Stimulated activated CD4-positive, alpha-beta T cell treated with anti-CD3 and anti-CD28 coated beads, Interleukin-2, amount 100 ng/mL, for 24 hours (primary cell): Measurements from ENCODE around the gene NELL1.

ENCODE experiments used
- DNase-seq, 2 donors: peaks; one replicate each; pipeline ENCODE4 v3.0.0-alpha.2; 2020

The NELL1 gene

GRCh38 chr11:20669820-20670684 lies 666 bp downstream of the NELL1 start:
- no peak for DNase-seq

- DNase-seq: no peak
These were observed 1.6 kb downstream of the NELL1 start for GRCh38 chr11:20670932-20671403.

GRCh38 chr11:20671856-20672546 lies 2.6 kb downstream of the NELL1 start:
- DNase-seq: no peak

DNA sequence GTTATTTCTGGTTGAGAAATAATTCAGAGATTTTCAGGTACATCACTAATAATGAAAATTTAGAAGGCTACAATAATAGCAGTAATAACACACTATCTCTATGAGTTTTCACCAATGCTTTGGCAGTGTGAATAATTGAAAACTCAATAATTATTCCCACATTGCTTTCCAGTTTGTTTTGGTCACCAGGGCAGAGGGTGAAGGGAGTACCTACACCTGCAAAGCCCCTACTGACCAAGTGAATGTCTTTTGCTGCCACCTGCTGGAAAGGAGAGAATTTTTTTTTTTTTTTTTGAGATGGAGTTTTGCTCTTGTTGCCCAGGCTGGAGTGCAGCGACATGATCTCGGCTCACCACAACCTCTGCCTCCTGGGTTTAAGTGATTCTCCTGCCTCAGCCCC lies 3.2 kb downstream of the NELL1 start:
- DNase-seq: no peak

GRCh38 chr11:20676658-20677057 lies 7.3 kb downstream of the NELL1 start:
- DNase-seq: no peak

DNA sequence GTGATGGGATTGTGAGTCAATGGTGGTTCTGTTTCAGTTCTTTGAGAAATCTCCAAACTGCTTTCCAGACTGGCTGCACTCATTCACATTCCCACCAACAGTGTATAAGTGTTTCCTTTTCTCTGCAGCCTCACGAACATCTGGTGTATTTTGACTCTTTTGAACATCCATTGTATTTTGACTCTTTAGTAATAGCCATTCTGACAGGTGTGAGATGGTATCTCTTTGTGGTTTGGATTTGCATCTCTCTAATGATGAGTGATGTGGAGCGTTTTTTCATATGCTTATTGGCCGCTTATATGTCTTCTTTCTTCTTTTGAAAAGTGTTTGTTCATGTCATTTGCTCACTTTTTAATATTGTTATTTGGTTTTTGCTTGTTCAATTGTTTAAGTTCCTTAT lies 19.4 kb downstream of the NELL1 start:
- no peak for DNase-seq

GRCh38 chr11:20707876-20708275 lies 38.5 kb downstream of the NELL1 start:
- DNase-seq: no peak

DNA sequence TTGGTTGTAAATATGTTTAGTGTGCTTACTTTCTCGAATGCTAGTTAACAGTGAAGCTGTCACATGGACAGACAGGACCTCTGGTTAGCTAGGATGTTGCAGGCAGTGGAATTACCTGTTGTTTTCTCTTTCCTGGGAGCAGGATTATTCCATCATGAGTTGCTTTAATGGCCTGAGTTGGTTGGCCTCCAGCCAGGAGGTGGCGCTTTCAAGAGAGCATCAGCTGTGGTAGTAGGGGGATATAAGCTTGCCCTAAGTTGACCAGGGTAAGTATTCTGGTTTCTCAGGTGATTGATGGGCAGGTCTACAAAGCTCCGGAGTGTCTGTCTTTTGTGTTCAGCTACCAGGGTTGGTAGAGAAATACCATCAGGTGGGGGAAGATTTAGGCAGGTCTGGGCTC lies 43.5 kb downstream of the NELL1 start:
- DNase-seq: no peak

DNA sequence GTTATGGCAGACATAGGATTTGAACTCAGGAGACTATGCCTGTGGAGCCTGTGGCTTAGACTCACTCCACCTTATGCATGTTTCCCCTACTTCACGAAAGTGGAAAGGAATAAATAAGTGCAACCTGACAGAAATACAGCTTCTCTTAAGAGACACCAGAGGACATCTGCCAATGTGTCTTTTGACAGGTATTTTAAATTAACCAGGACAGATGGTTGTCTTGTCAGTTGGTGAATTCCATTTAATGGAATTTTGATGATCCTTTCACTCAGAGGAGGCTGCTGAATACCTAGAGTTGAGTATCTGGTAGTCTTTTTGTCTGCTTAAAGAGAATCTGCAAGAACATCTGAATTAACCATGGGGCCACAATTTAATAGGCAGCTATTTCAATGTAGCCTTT lies 46.1 kb downstream of the NELL1 start:
- no peak for DNase-seq

- DNase-seq: no peak
These were observed 46.5 kb downstream of the NELL1 start for GRCh38 chr11:20715931-20716330.

- DNase-seq: no peak
These were observed 50.4 kb downstream of the NELL1 start for GRCh38 chr11:20719821-20720220.

GRCh38 chr11:20723366-20723765 lies 54.0 kb downstream of the NELL1 start:
- no peak for DNase-seq

GRCh38 chr11:20729597-20730105 lies 60.3 kb downstream of the NELL1 start:
- DNase-seq: no peak

- no peak for DNase-seq
These were observed 62.4 kb downstream of the NELL1 start for GRCh38 chr11:20731676-20732215.

GRCh38 chr11:20739107-20739506 lies 69.7 kb downstream of the NELL1 start:
- DNase-seq: no peak

- no peak for DNase-seq
These were observed 70.2 kb downstream of the NELL1 start for GRCh38 chr11:20739577-20739976.

DNA sequence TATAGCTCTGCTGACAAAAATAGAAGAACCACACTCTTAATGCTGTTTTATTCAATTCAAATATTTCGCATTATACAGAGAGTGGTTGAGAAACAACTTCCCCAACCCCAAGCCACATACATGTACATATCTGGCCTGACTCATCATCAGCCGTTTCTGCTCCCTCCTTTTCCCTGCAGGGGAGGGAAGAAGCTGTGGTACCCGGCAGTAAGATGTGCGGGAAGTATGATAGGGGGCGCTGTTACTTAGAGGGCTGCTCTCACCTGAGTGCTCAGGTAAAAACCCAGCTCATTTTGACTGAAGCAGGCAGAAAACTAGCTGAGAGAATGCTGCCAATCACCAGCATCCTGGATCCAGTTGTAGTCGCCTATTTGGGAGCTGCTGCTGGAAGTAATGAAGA lies 85.5 kb downstream of the NELL1 start:
- no peak for DNase-seq

DNA sequence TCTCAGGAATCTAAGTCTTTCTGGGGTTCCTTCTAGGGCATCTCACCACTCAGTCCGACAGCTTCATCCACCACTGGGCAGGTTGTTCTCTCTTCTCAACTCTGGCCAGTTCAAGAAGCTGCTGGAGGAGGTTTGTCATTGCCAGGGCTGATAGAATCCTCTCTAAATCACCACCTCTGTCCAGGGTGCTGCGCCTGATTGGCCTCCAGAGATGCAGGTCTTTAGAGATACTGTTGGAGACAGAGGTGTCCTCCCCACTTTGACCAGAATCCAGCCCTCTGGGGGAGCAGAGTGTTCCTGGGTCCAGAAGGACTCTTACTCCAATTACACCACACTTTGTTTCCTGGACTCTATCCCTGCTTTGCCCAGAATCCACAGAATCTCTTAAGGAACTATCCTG lies 90.2 kb downstream of the NELL1 start:
- DNase-seq: no peak

- no peak for DNase-seq
These were observed 91.4 kb downstream of the NELL1 start for GRCh38 chr11:20760811-20761210.

- DNase-seq: no peak
These were observed 92.9 kb downstream of the NELL1 start for GRCh38 chr11:20762116-20762844.

DNA sequence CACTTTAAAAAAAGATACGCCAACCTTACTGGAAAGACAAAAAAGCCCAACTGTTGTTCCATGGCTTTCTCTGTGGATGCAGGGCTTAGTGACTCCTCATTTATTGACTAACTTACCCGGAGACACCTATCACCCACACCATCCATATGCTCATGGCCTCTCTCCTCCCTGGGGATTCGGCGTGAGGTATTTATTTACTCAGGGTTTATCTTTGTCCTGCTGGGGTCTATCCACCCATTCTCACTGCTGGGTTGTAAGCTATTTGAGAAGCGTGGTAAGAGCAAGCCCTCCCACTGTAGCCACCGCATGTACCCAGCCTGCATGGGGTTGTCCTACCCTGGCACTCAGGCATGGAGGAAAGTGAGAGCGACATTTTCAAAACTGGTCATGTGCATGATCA lies 93.6 kb downstream of the NELL1 start:
- DNase-seq: no peak

- no peak for DNase-seq
These were observed 101.1 kb downstream of the NELL1 start for GRCh38 chr11:20770414-20770946.

- DNase-seq: no peak
These were observed 101.6 kb downstream of the NELL1 start for GRCh38 chr11:20771026-20771425.
